Neural cell (in vitro differentiated cells): Measurements from ENCODE around the gene PRRT1B.

Experiments used
- CTCF ChIP-seq: fragments of 450-650 bp; IDR thresholded peaks from 2 replicates; pipeline ENCODE4 v1.5.1; 2014; ENCODE audit warnings: antibody characterized with exemption, mild to moderate bottlenecking, moderate library complexity; ENCODE audit not compliant: poor library complexity, severe bottlenecking
- EP300 ChIP-seq: fragments of 450-650 bp; conservative IDR thresholded peaks from 2 replicates; pipeline ENCODE4 v1.6.1; 2014; ENCODE audit warnings: antibody characterized with exemption, mild to moderate bottlenecking, moderate library complexity; ENCODE audit not compliant: poor library complexity, severe bottlenecking
- EZH2 ChIP-seq: fragments of 200-600, 300-800 bp; shearing (Covaris generic), sonication (generic); IDR thresholded peaks from 2 replicates; pipeline ENCODE4 v1.6.1; 2014; ENCODE audit warnings: antibody characterized with exemption, low read length, borderline replicate concordance, mild to moderate bottlenecking; ENCODE audit not compliant: insufficient read depth, poor library complexity, severe bottlenecking
- MXI1 ChIP-seq: fragments of 450-650 bp; conservative IDR thresholded peaks from 2 replicates; pipeline ENCODE4 v1.6.1; 2014; ENCODE audit warnings: antibody characterized with exemption, mild to moderate bottlenecking; ENCODE audit not compliant: poor library complexity, severe bottlenecking
- RAD21 ChIP-seq: fragments of 450-650 bp; conservative IDR thresholded peaks from 2 replicates; pipeline ENCODE4 v1.6.1; 2014; ENCODE audit warnings: antibody characterized with exemption, mild to moderate bottlenecking, moderate library complexity
- TF ChIP-seq, protein P1 (sequence below): IDR thresholded peaks from 2 replicates; pipeline ENCODE4 v1.6.1; 2012; ENCODE audit warnings: borderline replicate concordance

DNA sequence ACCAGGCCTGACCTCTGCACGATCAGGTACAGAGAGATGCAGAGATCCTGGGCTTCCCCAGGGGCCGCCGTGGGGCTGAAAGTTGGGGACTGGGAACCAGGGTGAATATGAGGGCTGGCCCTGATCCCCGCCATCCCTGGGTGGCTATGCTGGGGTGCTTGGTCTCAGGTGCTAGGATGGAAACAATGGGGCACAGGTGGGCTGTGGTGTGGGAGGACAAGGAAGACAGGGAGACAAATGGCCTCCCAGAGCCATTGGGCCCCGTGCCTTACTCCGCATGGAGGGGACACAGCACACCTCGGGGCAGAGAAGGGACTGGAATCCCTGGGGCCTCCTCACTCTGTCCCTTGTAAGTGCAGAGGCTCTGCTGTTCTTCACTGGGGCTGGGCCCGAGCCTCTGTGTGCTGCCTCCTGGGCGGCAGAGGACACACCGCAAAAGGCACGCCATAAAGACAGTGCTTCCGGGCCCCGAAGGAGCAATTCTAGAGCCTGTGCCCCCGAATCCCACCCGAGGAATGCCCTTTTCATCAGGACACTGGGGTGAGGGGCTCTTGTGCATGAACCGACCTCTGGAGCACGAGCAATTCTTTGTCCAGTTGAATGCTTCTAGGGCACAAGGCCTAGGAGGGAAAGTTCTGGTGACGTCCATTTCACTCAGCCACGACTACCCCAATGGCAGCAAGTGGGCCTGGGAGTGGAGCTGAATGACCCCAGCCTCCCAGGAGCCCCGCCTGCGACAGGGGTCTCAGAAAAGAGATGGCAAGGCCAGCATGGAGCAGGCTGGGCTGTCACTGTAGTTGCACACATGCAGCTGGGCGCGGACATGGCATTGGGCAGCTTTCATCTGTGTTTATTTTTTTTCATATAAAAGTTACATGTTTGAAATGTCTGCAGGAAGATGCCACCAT, 30.9 kb downstream of the PRRT1B start:
- TF ChIP-seq CTCF = no peak
- TF ChIP-seq EZH2 = no peak
- TF ChIP-seq EP300 = no peak
- TF ChIP-seq, protein P1, sequence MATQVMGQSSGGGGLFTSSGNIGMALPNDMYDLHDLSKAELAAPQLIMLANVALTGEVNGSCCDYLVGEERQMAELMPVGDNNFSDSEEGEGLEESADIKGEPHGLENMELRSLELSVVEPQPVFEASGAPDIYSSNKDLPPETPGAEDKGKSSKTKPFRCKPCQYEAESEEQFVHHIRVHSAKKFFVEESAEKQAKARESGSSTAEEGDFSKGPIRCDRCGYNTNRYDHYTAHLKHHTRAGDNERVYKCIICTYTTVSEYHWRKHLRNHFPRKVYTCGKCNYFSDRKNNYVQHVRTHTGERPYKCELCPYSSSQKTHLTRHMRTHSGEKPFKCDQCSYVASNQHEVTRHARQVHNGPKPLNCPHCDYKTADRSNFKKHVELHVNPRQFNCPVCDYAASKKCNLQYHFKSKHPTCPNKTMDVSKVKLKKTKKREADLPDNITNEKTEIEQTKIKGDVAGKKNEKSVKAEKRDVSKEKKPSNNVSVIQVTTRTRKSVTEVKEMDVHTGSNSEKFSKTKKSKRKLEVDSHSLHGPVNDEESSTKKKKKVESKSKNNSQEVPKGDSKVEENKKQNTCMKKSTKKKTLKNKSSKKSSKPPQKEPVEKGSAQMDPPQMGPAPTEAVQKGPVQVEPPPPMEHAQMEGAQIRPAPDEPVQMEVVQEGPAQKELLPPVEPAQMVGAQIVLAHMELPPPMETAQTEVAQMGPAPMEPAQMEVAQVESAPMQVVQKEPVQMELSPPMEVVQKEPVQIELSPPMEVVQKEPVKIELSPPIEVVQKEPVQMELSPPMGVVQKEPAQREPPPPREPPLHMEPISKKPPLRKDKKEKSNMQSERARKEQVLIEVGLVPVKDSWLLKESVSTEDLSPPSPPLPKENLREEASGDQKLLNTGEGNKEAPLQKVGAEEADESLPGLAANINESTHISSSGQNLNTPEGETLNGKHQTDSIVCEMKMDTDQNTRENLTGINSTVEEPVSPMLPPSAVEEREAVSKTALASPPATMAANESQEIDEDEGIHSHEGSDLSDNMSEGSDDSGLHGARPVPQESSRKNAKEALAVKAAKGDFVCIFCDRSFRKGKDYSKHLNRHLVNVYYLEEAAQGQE = no peak
- no peak for TF ChIP-seq RAD21
- no peak for TF ChIP-seq MXI1
